ENCODE measurements around the gene TAOK3.

TAOK3 gene

GRCh38 chr12:118127867-118128266 is 244.8 kb downstream of the TAOK3 start:
- H3K36me3 ChIP-seq (replicated peaks) = no peaks in the 10 kb centered on the region
- no peak overlapping the region for H3K27ac ChIP-seq
- no peak for TF ChIP-seq CTCF (IDR thresholded peaks at IDR 0.05; ENCODE audit: low read depth, low read length, missing control alignments)
- no peak overlapping the region for H3K4me3 ChIP-seq (ENCODE audit: low read depth, low read length)
- in situ Hi-C loops (cut with HindIII; ENCODE audit: low pct_ligation_motif_present, low sequenced_read_pairs) = no loop called here
- DNase-seq = no peak
- no peaks in the 10 kb centered on the region for H3K27me3 ChIP-seq (replicated peaks)

GRCh38 chr12:118126119-118126757 is 246.5 kb downstream of the TAOK3 start:
- H3K27ac ChIP-seq = no peak overlapping the region
- TF ChIP-seq CTCF (IDR thresholded peaks at IDR 0.05; ENCODE audit: low read depth, low read length, missing control alignments) = no peak
- DNase-seq = no peak
- in situ Hi-C loops (cut with HindIII; ENCODE audit: low pct_ligation_motif_present, low sequenced_read_pairs) = no loop called here
- no peak overlapping the region for H3K4me3 ChIP-seq (ENCODE audit: low read depth, low read length)
- no peaks in the 10 kb centered on the region for H3K27me3 ChIP-seq (replicated peaks)
- H3K36me3 ChIP-seq (replicated peaks) = no peaks in the 10 kb centered on the region

- TF ChIP-seq CTCF (IDR thresholded peaks at IDR 0.05; ENCODE audit: low read depth, low read length, missing control alignments) = no peak
- no peaks in the 10 kb centered on the region for H3K36me3 ChIP-seq (replicated peaks)
- in situ Hi-C loops (cut with HindIII; ENCODE audit: low pct_ligation_motif_present, low sequenced_read_pairs) = no loop called here
- no peak for DNase-seq
- H3K27me3 ChIP-seq (replicated peaks) = no peaks in the 10 kb centered on the region
- H3K27ac ChIP-seq = no peak overlapping the region
- no peak overlapping the region for H3K4me3 ChIP-seq (ENCODE audit: low read depth, low read length)
These were observed 247.0 kb downstream of the TAOK3 start for GRCh38 chr12:118125743-118126118.

GRCh38 chr12:118124333-118124874 is 248.3 kb downstream of the TAOK3 start:
- Histone ChIP-seq H3K27ac (no peak overlapping the region), H3K4me3 (ENCODE audit: low read depth, low read length) (no peak overlapping the region), H3K27me3 (replicated peaks) (no peaks in the 10 kb centered on the region), H3K36me3 (replicated peaks) (no peaks in the 10 kb centered on the region)
- in situ Hi-C loops (cut with HindIII; ENCODE audit: low pct_ligation_motif_present, low sequenced_read_pairs) = no loop called here
- DNase-seq = no peak
- TF ChIP-seq CTCF (IDR thresholded peaks at IDR 0.05; ENCODE audit: low read depth, low read length, missing control alignments) = no peak

- no peaks in the 10 kb centered on the region for H3K36me3 ChIP-seq (replicated peaks)
- in situ Hi-C loops (cut with HindIII; ENCODE audit: low pct_ligation_motif_present, low sequenced_read_pairs) = no loop called here
- no peak for TF ChIP-seq CTCF (IDR thresholded peaks at IDR 0.05; ENCODE audit: low read depth, low read length, missing control alignments)
- DNase-seq = no peak
- H3K27me3 ChIP-seq (replicated peaks) = no peaks in the 10 kb centered on the region
- H3K27ac ChIP-seq = no peak overlapping the region
- H3K4me3 ChIP-seq (ENCODE audit: low read depth, low read length) = no peak overlapping the region
These were observed 250.4 kb downstream of the TAOK3 start for GRCh38 chr12:118122264-118122663.

Measured in brain microvascular endothelial cell (primary cell).